Glutamatergic neuron (in vitro differentiated cells): Measurements from ENCODE around the gene ST3GAL4. TPM values are rescaled to one million over a fixed set of nuclear protein-coding genes. Genes with fewer than 3 reads are reported as not detected.

Experiments
- DNase-seq: peaks from one replicate; pipeline ENCODE4 v3.0.0; 2022
- H3K27ac Mint-ChIP-seq: one replicate; pipeline ENCODE4 v1.8.0; 2020; ENCODE audit warnings: mild to moderate bottlenecking, mixed read lengths, inconsistent platforms; ENCODE audit not compliant: unreplicated experiment
- H3K27me3 Mint-ChIP-seq: one replicate; pipeline ENCODE4 v1.8.0; 2020; ENCODE audit warnings: mild to moderate bottlenecking, moderate library complexity, mixed read lengths, inconsistent platforms; ENCODE audit not compliant: unreplicated experiment
- H3K36me3 Mint-ChIP-seq: one replicate; pipeline ENCODE4 v1.8.0; 2020; ENCODE audit warnings: mild to moderate bottlenecking, mixed read lengths, inconsistent platforms; ENCODE audit not compliant: unreplicated experiment
- H3K4me1 Mint-ChIP-seq: one replicate; pipeline ENCODE4 v1.8.0; 2020; ENCODE audit warnings: mild to moderate bottlenecking, low read depth, mixed read lengths, inconsistent platforms; ENCODE audit not compliant: unreplicated experiment
- H3K4me3 Mint-ChIP-seq: one replicate; pipeline ENCODE4 v1.8.0; 2020; ENCODE audit warnings: mild to moderate bottlenecking, mixed read lengths, inconsistent platforms; ENCODE audit not compliant: unreplicated experiment
- H3K9me3 Mint-ChIP-seq: one replicate; pipeline ENCODE4 v1.8.0; 2020; ENCODE audit warnings: mild to moderate bottlenecking, moderate library complexity, mixed read lengths, inconsistent platforms; ENCODE audit not compliant: unreplicated experiment
- total RNA-seq: library from RNA; stranded (reverse); fragmentation: NEBNext Ultra II Directional; extraction: Animal tissue kit (Norgen Biotek cat#: 25700); gene quantifications from one replicate; pipeline ENCODE4 v1.2.1, GENCODE V29; 2021; ENCODE audit not compliant: unreplicated experiment
- TF ChIP-seq, protein P1 (sequence below): fragments of 200-600 bp; sonication (generic); IDR thresholded peaks from one replicate; pipeline ENCODE4 v1.5.0; 2021; ENCODE audit not compliant: partially characterized antibody, unreplicated experiment

The ST3GAL4 gene
- total RNA-seq, 1 donor from 2014 or later = 10.4 TPM

DNA sequence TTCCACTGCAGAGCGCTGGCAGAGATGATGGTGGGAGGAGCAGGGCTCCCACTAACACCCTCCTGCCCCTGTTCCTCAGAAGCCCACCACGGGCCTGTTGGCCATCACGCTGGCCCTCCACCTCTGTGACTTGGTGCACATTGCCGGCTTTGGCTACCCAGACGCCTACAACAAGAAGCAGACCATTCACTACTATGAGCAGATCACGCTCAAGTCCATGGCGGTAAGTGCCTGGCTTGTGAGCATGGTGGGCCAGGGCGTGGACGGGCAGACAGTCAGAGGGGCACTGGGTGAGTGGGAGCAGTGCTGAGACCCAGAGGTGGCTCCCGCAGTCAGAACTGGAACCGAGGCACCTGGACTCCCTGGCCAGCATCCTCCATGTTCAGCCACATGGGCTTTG, 57.9 kb downstream of the ST3GAL4 start:
- H3K27ac Mint-ChIP-seq = no peak overlapping the region
- H3K9me3 Mint-ChIP-seq = no peaks in the 10 kb centered on the region
- no peak overlapping the region for H3K4me3 Mint-ChIP-seq
- no peak for DNase-seq
- H3K36me3 Mint-ChIP-seq = no peaks in the 10 kb centered on the region
- H3K27me3 Mint-ChIP-seq = peaks cover 2% of the 10 kb centered on the region
- TF ChIP-seq, protein P1, sequence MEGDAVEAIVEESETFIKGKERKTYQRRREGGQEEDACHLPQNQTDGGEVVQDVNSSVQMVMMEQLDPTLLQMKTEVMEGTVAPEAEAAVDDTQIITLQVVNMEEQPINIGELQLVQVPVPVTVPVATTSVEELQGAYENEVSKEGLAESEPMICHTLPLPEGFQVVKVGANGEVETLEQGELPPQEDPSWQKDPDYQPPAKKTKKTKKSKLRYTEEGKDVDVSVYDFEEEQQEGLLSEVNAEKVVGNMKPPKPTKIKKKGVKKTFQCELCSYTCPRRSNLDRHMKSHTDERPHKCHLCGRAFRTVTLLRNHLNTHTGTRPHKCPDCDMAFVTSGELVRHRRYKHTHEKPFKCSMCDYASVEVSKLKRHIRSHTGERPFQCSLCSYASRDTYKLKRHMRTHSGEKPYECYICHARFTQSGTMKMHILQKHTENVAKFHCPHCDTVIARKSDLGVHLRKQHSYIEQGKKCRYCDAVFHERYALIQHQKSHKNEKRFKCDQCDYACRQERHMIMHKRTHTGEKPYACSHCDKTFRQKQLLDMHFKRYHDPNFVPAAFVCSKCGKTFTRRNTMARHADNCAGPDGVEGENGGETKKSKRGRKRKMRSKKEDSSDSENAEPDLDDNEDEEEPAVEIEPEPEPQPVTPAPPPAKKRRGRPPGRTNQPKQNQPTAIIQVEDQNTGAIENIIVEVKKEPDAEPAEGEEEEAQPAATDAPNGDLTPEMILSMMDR = no peak
- H3K4me1 Mint-ChIP-seq = peaks cover 11% of the 10 kb centered on the region

DNA sequence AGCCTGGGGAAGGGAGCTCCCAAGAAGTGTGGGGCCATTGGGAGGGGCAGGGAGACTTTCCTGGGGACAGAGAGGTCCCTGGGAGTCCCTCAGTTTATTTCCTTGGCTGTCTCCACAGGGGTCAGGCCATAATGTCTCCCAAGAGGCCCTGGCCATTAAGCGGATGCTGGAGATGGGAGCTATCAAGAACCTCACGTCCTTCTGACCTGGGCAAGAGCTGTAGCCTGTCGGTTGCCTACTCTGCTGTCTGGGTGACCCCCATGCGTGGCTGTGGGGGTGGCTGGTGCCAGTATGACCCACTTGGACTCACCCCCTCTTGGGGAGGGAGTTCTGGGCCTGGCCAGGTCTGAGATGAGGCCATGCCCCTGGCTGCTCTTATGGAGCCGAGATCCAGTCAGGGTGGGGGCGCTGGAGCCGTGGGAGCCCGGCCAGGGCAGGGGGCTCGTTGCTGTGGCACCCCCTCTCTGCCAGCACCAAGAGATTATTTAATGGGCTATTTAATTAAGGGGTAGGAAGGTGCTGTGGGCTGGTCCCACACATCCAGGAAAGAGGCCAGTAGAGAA, 58.4 kb downstream of the ST3GAL4 start:
- H3K9me3 Mint-ChIP-seq = no peaks in the 10 kb centered on the region
- peaks cover 11% of the 10 kb centered on the region for H3K4me1 Mint-ChIP-seq
- H3K27ac Mint-ChIP-seq = no peak overlapping the region
- no peaks in the 10 kb centered on the region for H3K36me3 Mint-ChIP-seq
- H3K27me3 Mint-ChIP-seq = peaks cover 2% of the 10 kb centered on the region
- TF ChIP-seq, protein P1 = no peak
- DNase-seq = no peak
- no peak overlapping the region for H3K4me3 Mint-ChIP-seq

DNA sequence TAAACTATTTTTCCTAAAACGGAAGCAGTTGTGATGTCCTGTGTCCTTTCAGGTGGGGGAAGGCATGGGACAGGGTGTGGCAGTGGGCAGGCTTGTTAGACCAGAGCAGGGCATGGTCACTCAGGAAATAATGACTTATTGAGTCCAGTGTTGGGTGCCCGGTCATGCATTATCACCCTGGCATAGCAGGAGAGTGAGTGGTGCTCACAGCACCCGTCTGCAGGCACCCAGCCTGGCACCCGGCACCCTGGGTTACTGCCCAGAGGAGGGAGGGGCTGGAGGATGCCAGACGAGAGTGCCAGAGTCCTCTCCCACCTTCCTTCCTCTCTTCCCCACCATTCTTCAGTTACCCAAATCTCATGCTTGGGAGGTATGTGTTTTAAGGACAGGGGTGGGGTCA, 59.1 kb downstream of the ST3GAL4 start:
- Mint-ChIP-seq H3K9me3 (no peaks in the 10 kb centered on the region), H3K36me3 (no peaks in the 10 kb centered on the region), H3K4me1 (peaks cover 11% of the 10 kb centered on the region), H3K27ac (no peak overlapping the region), H3K27me3 (peaks cover 2% of the 10 kb centered on the region), H3K4me3 (no peak overlapping the region)
- no peak for DNase-seq
- TF ChIP-seq, protein P1 = no peak

DNA sequence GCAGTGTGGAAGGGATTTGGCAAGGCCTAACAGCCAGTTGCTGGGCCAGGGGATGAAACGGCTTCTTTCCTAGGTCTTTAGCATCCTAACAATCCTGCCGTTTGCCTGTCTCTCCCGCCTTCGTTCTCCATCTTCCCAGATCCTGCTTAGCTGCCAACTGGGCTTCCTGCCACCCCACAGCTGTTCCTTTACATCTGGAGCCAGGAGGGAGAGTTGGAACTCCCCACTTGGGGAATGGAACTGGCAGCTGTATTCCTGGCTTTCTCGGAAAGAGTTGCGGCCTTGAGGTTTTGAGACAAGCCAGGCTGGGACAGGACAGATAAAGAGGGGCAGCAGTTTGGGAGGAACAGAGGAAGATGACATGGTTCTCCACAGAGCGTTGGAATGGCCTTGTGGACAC, 59.6 kb downstream of the ST3GAL4 start:
- DNase-seq = no peak
- no peaks in the 10 kb centered on the region for H3K9me3 Mint-ChIP-seq

More for the DNA sequence above, 59.6 kb downstream of the ST3GAL4 start:
- Mint-ChIP-seq H3K27ac (no peak overlapping the region), H3K27me3 (peaks cover 2% of the 10 kb centered on the region), H3K4me3 (no peak overlapping the region), H3K36me3 (no peaks in the 10 kb centered on the region), H3K4me1 (peaks cover 15% of the 10 kb centered on the region)
- TF ChIP-seq, protein P1 = no peak
